Measurements from ENCODE around the gene PRKG1. TPM values are rescaled to one million over a fixed set of nuclear protein-coding genes. Genes with fewer than 3 reads are reported as not detected.
A peak's percentile ranks its signal among the peaks of the same experiment; 100 is the strongest.

PRKG1 gene
- total RNA-seq, 4 donors from 2014 or later = 1.2 to 6.5 (median 2.7) TPM

DNA sequence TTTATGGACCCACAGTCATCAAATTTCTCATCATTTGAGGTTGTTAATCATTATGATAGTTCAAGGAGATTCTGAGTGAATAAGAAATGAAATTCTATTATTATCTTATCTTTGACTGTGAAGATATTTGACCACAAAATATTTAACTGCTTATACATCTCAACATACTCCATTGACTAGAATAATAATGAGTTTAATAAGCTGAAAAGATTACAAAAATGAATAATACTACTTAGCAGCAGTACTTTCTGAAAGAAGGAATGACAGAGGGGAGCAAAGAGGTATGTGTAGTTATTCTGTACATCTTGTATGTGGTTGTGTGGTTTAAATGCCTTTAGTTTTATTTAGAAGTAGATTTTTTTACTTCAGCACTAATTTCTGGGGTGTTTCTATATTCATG, 214.2 kb downstream of the PRKG1 start:
- Histone ChIP-seq H3K9me3 (no peaks in the 10 kb centered on the region), H3K27me3 (no peaks in the 10 kb centered on the region), H3K36me3 (no peaks in the 10 kb centered on the region)

DNA sequence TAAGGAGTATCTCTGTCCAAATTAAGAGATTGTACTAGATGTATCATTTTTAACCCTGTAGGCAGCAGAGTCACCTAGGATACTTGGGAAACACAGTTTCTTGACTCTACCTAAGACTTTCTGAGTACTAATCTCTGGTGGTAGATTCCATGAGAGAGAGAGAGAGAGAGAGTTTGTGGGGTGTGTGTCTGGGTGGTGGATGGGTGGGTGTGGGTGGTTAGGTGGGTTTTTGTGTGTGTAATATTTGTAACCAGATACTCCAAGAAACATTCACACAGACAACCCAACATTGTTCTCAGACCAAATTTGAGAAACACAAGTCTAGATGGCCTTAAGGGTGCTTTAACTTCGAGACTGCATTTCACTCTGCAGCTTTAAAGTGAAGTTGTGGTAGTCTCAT, 215.2 kb downstream of the PRKG1 start:
- TF ChIP-seq POLR2A (IDR thresholded peaks at IDR 0.05) (no peak), EP300 (IDR thresholded peaks at IDR 0.05) (no peak), POLR2AphosphoS5 (IDR thresholded peaks at IDR 0.05) (no peak)
- TF ChIP-seq, protein P1, sequence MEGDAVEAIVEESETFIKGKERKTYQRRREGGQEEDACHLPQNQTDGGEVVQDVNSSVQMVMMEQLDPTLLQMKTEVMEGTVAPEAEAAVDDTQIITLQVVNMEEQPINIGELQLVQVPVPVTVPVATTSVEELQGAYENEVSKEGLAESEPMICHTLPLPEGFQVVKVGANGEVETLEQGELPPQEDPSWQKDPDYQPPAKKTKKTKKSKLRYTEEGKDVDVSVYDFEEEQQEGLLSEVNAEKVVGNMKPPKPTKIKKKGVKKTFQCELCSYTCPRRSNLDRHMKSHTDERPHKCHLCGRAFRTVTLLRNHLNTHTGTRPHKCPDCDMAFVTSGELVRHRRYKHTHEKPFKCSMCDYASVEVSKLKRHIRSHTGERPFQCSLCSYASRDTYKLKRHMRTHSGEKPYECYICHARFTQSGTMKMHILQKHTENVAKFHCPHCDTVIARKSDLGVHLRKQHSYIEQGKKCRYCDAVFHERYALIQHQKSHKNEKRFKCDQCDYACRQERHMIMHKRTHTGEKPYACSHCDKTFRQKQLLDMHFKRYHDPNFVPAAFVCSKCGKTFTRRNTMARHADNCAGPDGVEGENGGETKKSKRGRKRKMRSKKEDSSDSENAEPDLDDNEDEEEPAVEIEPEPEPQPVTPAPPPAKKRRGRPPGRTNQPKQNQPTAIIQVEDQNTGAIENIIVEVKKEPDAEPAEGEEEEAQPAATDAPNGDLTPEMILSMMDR (IDR thresholded peaks at IDR 0.05) = no peak
- Histone ChIP-seq H3K27ac (no peak overlapping the region), H3K27me3 (no peaks in the 10 kb centered on the region), H3K4me1 (no peaks in the 10 kb centered on the region), H3K4me3 (no peak overlapping the region), H3K9me3 (peaks cover under 1% of the 10 kb centered on the region), H3K36me3 (no peaks in the 10 kb centered on the region)
- DNase-seq (ENCODE audit: low spot score in 2 of 2) = no peak
- 88% methylated on average over 1 of the region's 1 CpG for WGBS

More for the DNA sequence above, 214.2 kb downstream of the PRKG1 start:
- TF ChIP-seq POLR2AphosphoS5 (IDR thresholded peaks at IDR 0.05) (no peak), POLR2A (IDR thresholded peaks at IDR 0.05) (no peak), EP300 (IDR thresholded peaks at IDR 0.05) (no peak)
- TF ChIP-seq, protein P1 (IDR thresholded peaks at IDR 0.05) = no peak
- no peak for DNase-seq (ENCODE audit: low spot score in 2 of 2)
- no peak overlapping the region for H3K27ac ChIP-seq
- H3K4me3 ChIP-seq = no peak overlapping the region
- H3K4me1 ChIP-seq = no peaks in the 10 kb centered on the region

DNA sequence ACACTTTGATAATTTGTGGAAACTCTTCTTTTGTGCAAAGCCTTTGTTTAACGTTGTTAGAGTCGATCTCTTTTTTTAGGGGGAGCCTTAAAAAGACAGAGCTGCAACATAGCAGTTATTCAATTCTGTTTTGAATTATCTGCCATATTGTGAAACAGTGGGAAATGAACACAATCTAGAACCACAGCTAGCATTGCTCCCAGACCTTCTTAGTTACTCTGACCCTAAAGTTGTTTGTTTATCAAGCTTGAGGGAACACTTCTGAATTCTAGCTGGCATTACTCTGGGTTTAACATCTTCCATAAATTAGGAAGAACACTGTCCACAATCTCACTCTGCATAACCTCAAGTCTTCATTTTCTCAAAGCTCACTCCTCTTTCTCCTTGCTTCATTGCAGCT, 217.7 kb downstream of the PRKG1 start:
- DNase-seq (ENCODE audit: low spot score in 2 of 2) = no peak
- Histone ChIP-seq H3K4me1 (no peaks in the 10 kb centered on the region), H3K9me3 (peaks cover 5% of the 10 kb centered on the region), H3K27me3 (no peaks in the 10 kb centered on the region), H3K36me3 (no peaks in the 10 kb centered on the region), H3K27ac (no peak overlapping the region), H3K4me3 (no peak overlapping the region)
- TF ChIP-seq, protein P1 (IDR thresholded peaks at IDR 0.05) = no peak
- TF ChIP-seq POLR2AphosphoS5 (IDR thresholded peaks at IDR 0.05) (no peak), POLR2A (IDR thresholded peaks at IDR 0.05) (no peak), EP300 (IDR thresholded peaks at IDR 0.05) (no peak)
- WGBS = 52% methylated on average over 2 of the region's 2 CpGs

DNA sequence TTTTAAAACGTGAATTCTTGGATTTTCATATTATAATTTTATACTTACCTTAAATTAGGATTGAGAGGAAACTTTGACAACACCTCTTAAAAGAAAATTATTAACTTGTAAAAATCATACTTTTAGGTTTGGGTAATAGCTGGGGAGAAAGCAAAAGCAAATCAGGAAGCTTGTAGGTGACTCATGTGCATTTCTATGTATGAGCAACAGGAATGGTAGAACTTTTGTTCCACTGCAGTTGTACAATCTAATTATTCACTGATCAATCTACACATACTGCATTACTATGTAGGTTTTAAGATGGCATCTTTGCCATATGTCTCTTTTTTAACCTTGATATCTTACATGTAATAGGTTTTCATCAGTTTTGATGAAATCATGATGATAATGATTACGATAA, 223.2 kb downstream of the PRKG1 start:
- TF ChIP-seq, protein P1 (IDR thresholded peaks at IDR 0.05) = no peak
- TF ChIP-seq POLR2A (IDR thresholded peaks at IDR 0.05) (no peak), POLR2AphosphoS5 (IDR thresholded peaks at IDR 0.05) (no peak), EP300 (IDR thresholded peaks at IDR 0.05) (no peak)
- 91% methylated on average over 2 of the region's 2 CpGs for WGBS
- Histone ChIP-seq H3K36me3 (no peaks in the 10 kb centered on the region), H3K9me3 (peaks cover 5% of the 10 kb centered on the region), H3K4me1 (peaks cover 8% of the 10 kb centered on the region), H3K27me3 (no peaks in the 10 kb centered on the region), H3K27ac (no peak overlapping the region), H3K4me3 (no peak overlapping the region)
- DNase-seq (ENCODE audit: low spot score in 2 of 2) = no peak

DNA sequence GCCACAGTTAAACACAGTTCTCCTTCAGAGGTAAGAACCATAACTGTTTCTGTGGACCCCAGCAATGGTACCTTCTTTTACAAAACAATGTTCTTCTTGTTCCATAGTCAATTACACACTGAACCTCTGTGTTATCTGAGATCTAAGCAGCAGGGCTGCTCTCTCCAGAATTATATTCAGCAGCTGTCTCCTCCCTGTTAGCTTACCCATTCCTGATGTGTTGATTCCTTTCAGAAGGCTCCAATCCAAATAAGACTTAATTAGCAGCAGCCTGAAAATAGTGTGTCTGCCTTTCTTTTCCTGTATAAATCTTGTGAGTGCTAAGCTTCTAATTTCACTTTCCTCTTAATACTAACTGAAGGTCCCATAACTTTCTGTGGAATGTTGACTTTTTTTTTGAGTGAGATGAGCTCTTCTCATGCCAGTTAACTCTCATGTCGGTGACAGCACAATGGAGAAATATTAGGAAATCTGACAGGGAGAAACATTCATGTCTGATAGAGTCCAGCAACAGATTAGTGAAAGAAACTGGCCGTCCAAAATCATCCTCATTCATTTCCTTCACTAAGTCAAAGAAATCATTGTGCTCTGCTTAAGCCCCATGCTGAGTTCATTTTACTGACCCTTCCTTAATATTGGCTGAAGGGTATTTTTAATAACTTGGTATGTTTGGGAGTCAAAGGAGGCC, 226.5 kb downstream of the PRKG1 start:
- TF ChIP-seq, protein P1 (IDR thresholded peaks at IDR 0.05) = no peak
- no peak for TF ChIP-seq POLR2A (IDR thresholded peaks at IDR 0.05)
- no peak for TF ChIP-seq EP300 (IDR thresholded peaks at IDR 0.05)
- no peak for TF ChIP-seq POLR2AphosphoS5 (IDR thresholded peaks at IDR 0.05)
- peak overlapping the region; percentile 69 for H3K27ac ChIP-seq
- 33% methylated on average over 2 of the region's 2 CpGs for WGBS

More for the DNA sequence above, 226.5 kb downstream of the PRKG1 start:
- Histone ChIP-seq H3K27me3 (no peaks in the 10 kb centered on the region), H3K9me3 (no peaks in the 10 kb centered on the region), H3K36me3 (no peaks in the 10 kb centered on the region), H3K4me3 (no peak overlapping the region), H3K4me1 (peaks cover 8% of the 10 kb centered on the region)
- DNase-seq (ENCODE audit: low spot score in 2 of 2) = no peak
